H1 (cell line): Measurements from ENCODE around the gene MCM5. TPM values are rescaled to one million over a fixed set of nuclear protein-coding genes. Genes with fewer than 3 reads are reported as not detected.

Experiments used
- BRCA1 ChIP-seq: IDR thresholded peaks from 2 replicates; pipeline ENCODE4 v1.6.1; 2012; ENCODE audit warnings: low read depth, low read length, improper control_type of control experiment
- CEBPB ChIP-seq: IDR thresholded peaks from 2 replicates; pipeline ENCODE4 v1.6.1; 2012; ENCODE audit warnings: low read depth, low read length
- CTCF ChIP-seq, 3 experiments: IDR thresholded peaks; 1 replicate in 2 of 3; 2 replicates in 1 of 3; pipeline versions ENCODE4 v1.5.1 to v1.6.1; 2011; ENCODE audit warnings: low read length in 3 of 3, mild to moderate bottlenecking in 3 of 3, inconsistent platforms in 2 of 3, low read depth in 1 of 3, moderate library complexity in 1 of 3; ENCODE audit not compliant: insufficient read depth in 1 of 3; ENCODE audit errors: control extremely low read depth in 1 of 3
- KDM4A ChIP-seq: IDR thresholded peaks from one replicate; pipeline ENCODE4 v1.7.1; 2012; ENCODE audit warnings: low read depth, mild to moderate bottlenecking, moderate library complexity, low read length, inconsistent platforms; ENCODE audit not compliant: severe bottlenecking
- RBBP5 ChIP-seq: IDR thresholded peaks from 2 replicates; pipeline ENCODE4 v1.7.1; 2012; ENCODE audit warnings: low read depth, mild to moderate bottlenecking, inconsistent platforms, low read length, moderate library complexity, borderline replicate concordance
- TAF7 ChIP-seq: optimal IDR thresholded peaks from 2 replicates; pipeline ENCODE3; 2011; ENCODE audit warnings: low read depth, mild to moderate bottlenecking, inconsistent platforms, low read length, moderate library complexity, borderline replicate concordance
- polyA plus RNA-seq, 7 experiments: library from polyadenylated mRNA; depleted of rRNA in 3 of 7; stranded (reverse) in 5 of 7; unstranded in 2 of 7; fragments of >200 nt in 5 of 7; fragments of 200-250 nt in 2 of 7; gene quantifications; 1 replicate in 5 of 7; 2 replicates in 1 of 7; 4 replicates in 1 of 7; pipeline versions ENCODE4 v1.2.1 to v1.2.3, GENCODE V29; 2011 to 2013; ENCODE audit warnings: missing spikeins in 2 of 7, mixed read lengths in 2 of 7
- total RNA-seq: library from RNA; stranded (reverse); fragmentation: NEBNext Ultra II Directional; extraction: Animal tissue kit (Norgen Biotek cat#: 25700); gene quantifications from 2 replicates; pipeline ENCODE4 v1.2.1, GENCODE V29; 2021

The MCM5 gene
- total and polyA plus RNA-seq, 2 of the 8 experiments (the other 6 are each of a cell fraction or from before 2014, with no cell fraction given) = 210 to 305 TPM

GRCh38 chr22:35430897-35431322 is 31.0 kb downstream of the MCM5 start (continued):
- peak; percentile 85 to 98 (median 90) for TF ChIP-seq CTCF (IDR thresholded peaks at IDR 0.05; ENCODE audit: control extremely low read depth in 1 of 3, insufficient read depth in 1 of 3, low read depth in 1 of 3, low read length in 3 of 3)
- TF ChIP-seq BRCA1 = no peak
- no peak for TF ChIP-seq TAF7
- no peak for TF ChIP-seq RBBP5
- TF ChIP-seq CEBPB = no peak
- TF ChIP-seq KDM4A = no peak
